Heart right ventricle (tissue), 16 donors: ENCODE measurements around the gene CELSR1. TPM values are rescaled to one million over a fixed set of nuclear protein-coding genes. Genes with fewer than 3 reads are reported as not detected.
A peak's percentile ranks its signal among the peaks of the same experiment; 100 is the strongest.

ENCODE experiments used
- ATAC-seq, 8 donors: fragments of 200-7000 bp; cut with Tn5 transposase; one replicate each; pipeline ENCODE4 v1.9.1; 2020; ENCODE audit warnings: mild to moderate bottlenecking in 8 of 8, moderate library complexity in 8 of 8, moderate number of reproducible peaks in 1 of 8
- DNase-seq, 2 donors: peaks; one replicate each; pipeline ENCODE4 v3.0.0-alpha.2; 2020
- H3K27ac ChIP-seq, 10 donors: fragments of 200-600 bp; sonication (generic) in 2 of 10; one replicate each; pipeline versions ENCODE4 v1.5.0 to v1.8.0; 2020 to 2022; ENCODE audit warnings: mild to moderate bottlenecking in 3 of 10
- H3K27me3 ChIP-seq, 7 donors: fragments of 200-600 bp; one replicate each; pipeline ENCODE4 v1.8.0; 2021 to 2022; ENCODE audit warnings: mild to moderate bottlenecking in 2 of 7
- H3K36me3 ChIP-seq, 9 donors: fragments of 200-600 bp; sonication (generic) in 1 of 9; one replicate each; pipeline versions ENCODE4 v1.5.0 to v1.8.0; 2020 to 2022; ENCODE audit warnings: mild to moderate bottlenecking in 2 of 9
- H3K4me1 ChIP-seq, 9 donors: fragments of 200-600 bp; sonication (generic) in 1 of 9; one replicate each; pipeline versions ENCODE4 v1.5.0 to v1.8.0; 2020 to 2022; ENCODE audit warnings: mild to moderate bottlenecking in 4 of 9
- H3K4me3 ChIP-seq, 10 donors: fragments of 200-600 bp; sonication (generic) in 2 of 10; one replicate each; pipeline versions ENCODE4 v1.5.0 to v1.8.0; 2020 to 2022; ENCODE audit warnings: mild to moderate bottlenecking in 7 of 10, moderate library complexity in 2 of 10
- H3K9me3 ChIP-seq, 11 donors: fragments of 200-600 bp in 10 of 11; sonication (generic) in 2 of 11; one replicate each; pipeline versions ENCODE4 v1.5.0 to v1.8.0; 2013 to 2022; ENCODE audit warnings: mild to moderate bottlenecking in 2 of 11, control low read depth in 1 of 11, moderate library complexity in 1 of 11
- CTCF ChIP-seq, 9 donors: fragments of 200-600 bp; sonication (generic) in 2 of 9; IDR thresholded peaks; one replicate each; pipeline versions ENCODE4 v1.5.0 to v1.8.0; 2021 to 2022; ENCODE audit warnings: antibody characterized with exemption in 9 of 9, mild to moderate bottlenecking in 5 of 9, moderate library complexity in 1 of 9
- WGBS, 2 donors: extraction: QIAGEN DNeasy Blood & Tissue Kit; methylation state at CpG; one replicate each; pipeline ENCODE4 v1.1.7; 2013; ENCODE audit warnings: inconsistent platforms in 1 of 2; 5-methylcytosine and 5-hydroxymethylcytosine counted together
- intact Hi-C, 10 donors: fragments of 100-400 bp; cut with DNase I; formaldehyde crosslinking; loops; one replicate each; pipeline versions ENCODE4 v1.11.1 to v1.14.2; 2022
- polyA plus RNA-seq, 2 donors: library from polyadenylated mRNA; stranded (reverse); fragments of 200-250 nt; gene quantifications; one replicate each; pipeline ENCODE4 v1.2.3, GENCODE V29; 2013
- total RNA-seq, 10 donors: library from RNA; stranded (reverse); fragmentation: NEBNext Ultra II Directional in 3 of 10; extraction: Animal tissue kit (Norgen Biotek cat#: 25700) in 3 of 10; gene quantifications; one replicate each; pipeline versions ENCODE4 v1.2.1 to v1.2.4, GENCODE V29; 2021 to 2023
- donor health status: Arrhythmogenic right ventricular cardiomyopathy.
- donor health status: ischemic (EF 13 %, LVEDD 7.1; RV severe dilation, severe dysfunction).
- donor health status: healthy with polysubstance abuse.
- donor health status: DM: no; HTN: yes; CAD: no.
- donor health status: DM: no; HTN: no; CAD: no.
- donor health status: ischemic (EF 25% LVEDD 6.9; RV normal size, moderate dysfunction).
- donor health status: ischemic (EF 25% LVEDD 5.7; RV mildly dilated, moderate dysfunction).
- donor health status: healthy.
- donor health status: DM: yes; HTN: yes; CAD: no.
- donor health status: Ischemic cardiomyopathy.
- donor health status: ischemic (EF 35%, LVEDD 5.7; RV mildly dilated, moderate dysfunction).
- donor health status: nonischemic (EF 11% LVEDD 7.7; RV severe dilation, severe dysfunction).
- donor health status: DM: yes; HTN: yes; CAD: no.
- donor health status: PGD.
- donor health status: ischemic (EF 29% LVEDD 5.4; RV normal size, mild dysfunction).
- donor health status: nonischemic (EF 23%, LVEDD 6.1; RV moderate dilation, normal function).

Gene CELSR1
- total and polyA plus RNA-seq, 12 donors: 4.0 to 16.7 (median 11.4) TPM

GRCh38 chr22:46402505-46402904 is 134.9 kb downstream of the CELSR1 start:
- DNase-seq (no peak), ATAC-seq (no peak)
- no peak for TF ChIP-seq CTCF (IDR thresholded peaks at IDR 0.05)
- intact Hi-C loops: loop anchor here in 1 of 10 donors (10.0 kb wide), 1 partner anchor 132 kb away; the partner anchor contains the start of gene CELSR1
- Histone ChIP-seq H3K27ac (no peak overlapping the region), H3K4me1 (peaks cover 0 to 12% (median 4%) of the 10 kb centered on the region in 9 donors), H3K27me3 (no peaks in the 10 kb centered on the region), H3K9me3 (no peaks in the 10 kb centered on the region), H3K4me3 (no peak overlapping the region), H3K36me3 (no peaks in the 10 kb centered on the region)
- WGBS, 2 donors: 76 to 85% methylated on average over 2 of the region's 2 CpGs

- TF ChIP-seq CTCF (IDR thresholded peaks at IDR 0.05): no peak
- ATAC-seq (no peak), DNase-seq (no peak)
- 83 to 85% methylated on average over 10 of the region's 10 CpGs for WGBS, 2 donors
- H3K27me3 ChIP-seq: no peaks in the 10 kb centered on the region
- no peaks in the 10 kb centered on the region for H3K36me3 ChIP-seq
- no peak overlapping the region for H3K4me3 ChIP-seq
- peaks cover 0 to 7% (median 4%) of the 10 kb centered on the region in 9 donors for H3K4me1 ChIP-seq
- H3K9me3 ChIP-seq: no peaks in the 10 kb centered on the region
- no peak overlapping the region for H3K27ac ChIP-seq
- intact Hi-C loops: loop anchor here in 1 of 10 donors (10.0 kb wide), 1 partner anchor 133 kb away; the partner anchor contains the start of gene CELSR1
These were observed 136.1 kb downstream of the CELSR1 start for GRCh38 chr22:46401370-46401769.

- ATAC-seq (no peak), DNase-seq (no peak)
- H3K9me3 ChIP-seq: no peaks in the 10 kb centered on the region
- no peak for TF ChIP-seq CTCF (IDR thresholded peaks at IDR 0.05)
- no peaks in the 10 kb centered on the region for H3K27me3 ChIP-seq
- 84% methylated on average over 16 of the region's 16 CpGs for WGBS, 2 donors
- H3K36me3 ChIP-seq: no peaks in the 10 kb centered on the region
- no peak overlapping the region for H3K4me3 ChIP-seq
- intact Hi-C loops: loop anchor here in 1 of 10 donors (10.0 kb wide), 1 partner anchor 135 kb away; the partner anchor contains the start of gene CELSR1
- H3K27ac ChIP-seq: no peak overlapping the region
- H3K4me1 ChIP-seq: no peaks in the 10 kb centered on the region
These were observed 138.0 kb downstream of the CELSR1 start for GRCh38 chr22:46399251-46400024.

DNA sequence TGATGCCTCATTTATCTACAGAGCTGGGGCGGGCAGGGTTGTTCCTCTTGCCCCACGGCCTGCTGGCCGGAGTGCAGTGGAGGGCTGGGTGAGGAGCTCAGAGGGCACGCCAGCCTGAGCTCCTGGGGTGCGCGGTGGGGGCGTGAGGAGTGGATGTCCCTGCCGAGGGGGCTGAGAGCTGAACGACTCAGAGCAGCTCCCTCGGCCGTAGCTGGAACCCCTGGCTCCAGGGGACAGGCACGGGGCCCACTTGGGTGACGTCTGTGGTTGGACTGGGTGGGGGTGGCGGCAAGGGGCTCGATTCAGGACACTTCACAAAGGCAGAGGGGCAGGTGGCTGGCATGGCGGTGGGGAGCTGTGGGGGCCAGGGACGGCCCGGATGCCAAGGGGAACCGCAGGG is 139.5 kb downstream of the CELSR1 start:
- peak in 1 of 8 donors; percentile 40 for ATAC-seq
- Histone ChIP-seq H3K9me3 (no peaks in the 10 kb centered on the region), H3K4me1 (no peaks in the 10 kb centered on the region), H3K4me3 (no peak overlapping the region), H3K36me3 (no peaks in the 10 kb centered on the region), H3K27me3 (no peaks in the 10 kb centered on the region), H3K27ac (no peak overlapping the region)
- TF ChIP-seq CTCF (IDR thresholded peaks at IDR 0.05): no peak
- DNase-seq: no peak
- intact Hi-C loops: no loop called here
- WGBS, 2 donors: 88 to 92% methylated on average over 19 of the region's 19 CpGs
